CD4-positive, alpha-beta T cell (primary cell): ENCODE measurements around the gene MRPL51. TPM values are rescaled to one million over a fixed set of nuclear protein-coding genes. Genes with fewer than 3 reads are reported as not detected.

Source experiments
- ATAC-seq: fragments of 200-7000 bp; cut with Tn5 transposase; one replicate; pipeline ENCODE4 v1.10.0; 2022; ENCODE audit warnings: mild to moderate bottlenecking; ENCODE audit not compliant: poor library complexity
- CTCF ChIA-PET: fragments of 350-600 bp; sonication (Branson Sonifier 250); formaldehyde crosslinking; loops from one replicate; lab custom pipeline; 2021; ENCODE audit warnings: antibody characterized with exemption, inconsistent platforms; lab: Charles Lee
- POLR2A ChIA-PET: fragments of 350-600 bp; sonication (Branson Sonifier 250); formaldehyde crosslinking; loops from one replicate; lab custom pipeline; 2021; ENCODE audit warnings: antibody characterized with exemption, inconsistent platforms; lab: Charles Lee
- DNase-seq, 14 experiments: peaks; one replicate each; pipeline ENCODE4 v3.0.0-alpha.2; 2013 to 2020; ENCODE audit warnings: mixed read lengths in 2 of 14
- H3K27ac ChIP-seq, 2 donors: one replicate each; pipeline versions ENCODE4 v1.5.1 to v1.7.0; 2013; ENCODE audit warnings: low read length in 2 of 2, low read depth in 1 of 2, mild to moderate bottlenecking in 1 of 2
- H3K27me3 ChIP-seq, 2 experiments: 1 replicate in 1 of 2; 2 replicates in 1 of 2; pipeline versions ENCODE4 v1.6.1 to v1.7.0; 2013; ENCODE audit warnings: low read length in 2 of 2, control low read depth in 1 of 2, mild to moderate bottlenecking in 1 of 2, moderate library complexity in 1 of 2; ENCODE audit not compliant: insufficient read depth in 2 of 2, control insufficient read depth in 1 of 2
- H3K36me3 ChIP-seq: one replicate; pipeline ENCODE4 v1.6.1; 2013; ENCODE audit warnings: low read length, control low read depth; ENCODE audit not compliant: insufficient read depth
- H3K4me1 ChIP-seq: one replicate; pipeline ENCODE4 v1.6.1; 2013; ENCODE audit warnings: low read length, control low read depth; ENCODE audit not compliant: insufficient read depth
- H3K4me3 ChIP-seq: one replicate; pipeline ENCODE4 v1.5.1; 2013; ENCODE audit warnings: mild to moderate bottlenecking, low read length, moderate library complexity
- H3K9me3 ChIP-seq, 2 experiments: 1 replicate in 1 of 2; 2 replicates in 1 of 2; pipeline versions ENCODE4 v1.6.1 to v1.7.0; 2013; ENCODE audit warnings: low read length in 2 of 2, mild to moderate bottlenecking in 2 of 2, control low read depth in 1 of 2, moderate library complexity in 1 of 2; ENCODE audit not compliant: control insufficient read depth in 1 of 2, insufficient read depth in 1 of 2
- H3K27ac Mint-ChIP-seq: one replicate; pipeline ENCODE4 v1.8.0; 2020; ENCODE audit warnings: mixed read lengths
- H3K27me3 Mint-ChIP-seq: one replicate; pipeline ENCODE4 v1.8.0; 2021; ENCODE audit warnings: mixed read lengths
- H3K36me3 Mint-ChIP-seq: one replicate; pipeline ENCODE4 v1.8.0; 2021; ENCODE audit warnings: low read depth, mixed read lengths
- H3K4me1 Mint-ChIP-seq: one replicate; pipeline ENCODE4 v1.8.0; 2021; ENCODE audit warnings: low read depth, mixed read lengths
- H3K4me3 Mint-ChIP-seq: one replicate; pipeline ENCODE4 v1.8.0; 2020; ENCODE audit warnings: mild to moderate bottlenecking, mixed read lengths
- H3K9me3 Mint-ChIP-seq: one replicate; pipeline ENCODE4 v1.8.0; 2020; ENCODE audit warnings: mixed read lengths
- intact Hi-C, 2 experiments: fragments of 100-400 bp; cut with DNase I in 1 of 2; cut with micrococcal nuclease in 1 of 2; formaldehyde crosslinking; loops; one replicate each; pipeline versions ENCODE4 v1.15.1 to v1.9.0; 2023 to 2025; cut with DNase I, micrococcal nuclease
- total RNA-seq, 174 experiments: library from RNA in 2 of 174; stranded (reverse) in 2 of 174; gene quantifications; one replicate each; pipeline ENCODE4 v1.2.3 and lab custom pipeline; 2021 to 2026
- TF ChIP-seq, protein P1 (sequence below): fragments of 200-600 bp; IDR thresholded peaks from one replicate; pipeline ENCODE4 v1.8.0; 2022; ENCODE audit warnings: antibody characterized with exemption, mild to moderate bottlenecking

MRPL51 gene
- total RNA-seq, 2 experiments from 2014 or later, result 15.1 to 16.7 TPM

DNA sequence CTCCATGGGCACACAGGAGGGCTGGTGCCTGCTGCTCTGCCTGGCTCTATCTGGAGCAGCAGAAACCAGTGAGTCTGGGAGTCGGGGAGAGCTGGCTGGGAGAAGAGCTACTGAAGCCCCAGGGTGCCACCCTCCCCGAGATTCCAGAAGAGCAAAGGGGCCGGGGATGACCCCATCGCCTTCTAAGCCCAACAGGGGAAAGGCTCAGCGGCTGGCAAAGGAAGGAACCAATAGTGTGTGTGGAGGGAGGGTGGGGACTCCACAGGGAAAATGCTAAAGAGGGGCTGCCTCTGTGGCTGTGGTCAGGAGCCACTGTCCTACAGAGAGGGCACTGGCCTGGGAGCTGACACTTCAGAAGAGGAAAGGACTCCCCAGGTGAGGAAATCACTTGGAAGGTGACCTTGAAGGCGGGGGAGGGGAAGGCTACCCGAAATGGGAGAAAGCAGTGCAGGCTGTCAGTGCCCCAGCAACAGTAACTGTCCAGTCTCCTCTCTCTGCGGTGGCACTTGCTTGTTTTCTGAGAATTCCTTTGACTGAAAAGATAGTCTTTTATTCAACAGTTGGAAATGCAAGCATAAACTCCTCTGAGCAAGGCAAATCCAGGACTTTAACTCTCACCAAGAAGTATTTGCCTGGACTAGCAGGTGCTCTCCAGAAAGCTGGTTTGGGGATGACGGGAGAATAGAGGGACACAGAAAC lies 40.7 kb downstream of the MRPL51 start:
- peaks cover 84% of the 10 kb centered on the region for H3K36me3 Mint-ChIP-seq
- H3K9me3 Mint-ChIP-seq, result no peaks in the 10 kb centered on the region
- H3K4me3 ChIP-seq, result peak overlapping the region; percentile 97
- H3K27ac Mint-ChIP-seq, result peak overlapping the region; percentile 98
- no peak for ATAC-seq
- H3K36me3 ChIP-seq, result peaks cover 61% of the 10 kb centered on the region
- peaks cover 71% of the 10 kb centered on the region for H3K4me1 ChIP-seq
- intact Hi-C loops, result loop anchor here in 1 of 2 experiments (1.0 to 2.0 kb wide), 2 partner anchors 10 to 18 kb away; no protein-coding TSS in a partner anchor
- TF ChIP-seq, protein P1, sequence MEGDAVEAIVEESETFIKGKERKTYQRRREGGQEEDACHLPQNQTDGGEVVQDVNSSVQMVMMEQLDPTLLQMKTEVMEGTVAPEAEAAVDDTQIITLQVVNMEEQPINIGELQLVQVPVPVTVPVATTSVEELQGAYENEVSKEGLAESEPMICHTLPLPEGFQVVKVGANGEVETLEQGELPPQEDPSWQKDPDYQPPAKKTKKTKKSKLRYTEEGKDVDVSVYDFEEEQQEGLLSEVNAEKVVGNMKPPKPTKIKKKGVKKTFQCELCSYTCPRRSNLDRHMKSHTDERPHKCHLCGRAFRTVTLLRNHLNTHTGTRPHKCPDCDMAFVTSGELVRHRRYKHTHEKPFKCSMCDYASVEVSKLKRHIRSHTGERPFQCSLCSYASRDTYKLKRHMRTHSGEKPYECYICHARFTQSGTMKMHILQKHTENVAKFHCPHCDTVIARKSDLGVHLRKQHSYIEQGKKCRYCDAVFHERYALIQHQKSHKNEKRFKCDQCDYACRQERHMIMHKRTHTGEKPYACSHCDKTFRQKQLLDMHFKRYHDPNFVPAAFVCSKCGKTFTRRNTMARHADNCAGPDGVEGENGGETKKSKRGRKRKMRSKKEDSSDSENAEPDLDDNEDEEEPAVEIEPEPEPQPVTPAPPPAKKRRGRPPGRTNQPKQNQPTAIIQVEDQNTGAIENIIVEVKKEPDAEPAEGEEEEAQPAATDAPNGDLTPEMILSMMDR, result no peak
- H3K27me3 ChIP-seq, result no peaks in the 10 kb centered on the region
- ChIA-PET POLR2A (interaction anchor here (0.6 to 16.2 kb wide), 17 partner anchors 9 to 247 kb away, joined by 3 to 225 read pairs (median 6); partner anchors contain the start of genes CD27, GAPDH, MRPL51 and NOP2), CTCF (interaction anchor here (0.9 to 3.8 kb wide), 8 partner anchors 11 to 85 kb away, joined by 3 to 18 read pairs (median 7); partner anchors contain the start of gene VAMP1)
- peak in 2 of 14 experiments; percentile 42 to 51 for DNase-seq
- peaks cover 77% of the 10 kb centered on the region for H3K4me1 Mint-ChIP-seq
- peak overlapping the region; percentile 96 to 99 for H3K27ac ChIP-seq
- H3K9me3 ChIP-seq, result no peaks in the 10 kb centered on the region
- no peaks in the 10 kb centered on the region for H3K27me3 Mint-ChIP-seq
- H3K4me3 Mint-ChIP-seq, result peak overlapping the region; percentile 94

DNA sequence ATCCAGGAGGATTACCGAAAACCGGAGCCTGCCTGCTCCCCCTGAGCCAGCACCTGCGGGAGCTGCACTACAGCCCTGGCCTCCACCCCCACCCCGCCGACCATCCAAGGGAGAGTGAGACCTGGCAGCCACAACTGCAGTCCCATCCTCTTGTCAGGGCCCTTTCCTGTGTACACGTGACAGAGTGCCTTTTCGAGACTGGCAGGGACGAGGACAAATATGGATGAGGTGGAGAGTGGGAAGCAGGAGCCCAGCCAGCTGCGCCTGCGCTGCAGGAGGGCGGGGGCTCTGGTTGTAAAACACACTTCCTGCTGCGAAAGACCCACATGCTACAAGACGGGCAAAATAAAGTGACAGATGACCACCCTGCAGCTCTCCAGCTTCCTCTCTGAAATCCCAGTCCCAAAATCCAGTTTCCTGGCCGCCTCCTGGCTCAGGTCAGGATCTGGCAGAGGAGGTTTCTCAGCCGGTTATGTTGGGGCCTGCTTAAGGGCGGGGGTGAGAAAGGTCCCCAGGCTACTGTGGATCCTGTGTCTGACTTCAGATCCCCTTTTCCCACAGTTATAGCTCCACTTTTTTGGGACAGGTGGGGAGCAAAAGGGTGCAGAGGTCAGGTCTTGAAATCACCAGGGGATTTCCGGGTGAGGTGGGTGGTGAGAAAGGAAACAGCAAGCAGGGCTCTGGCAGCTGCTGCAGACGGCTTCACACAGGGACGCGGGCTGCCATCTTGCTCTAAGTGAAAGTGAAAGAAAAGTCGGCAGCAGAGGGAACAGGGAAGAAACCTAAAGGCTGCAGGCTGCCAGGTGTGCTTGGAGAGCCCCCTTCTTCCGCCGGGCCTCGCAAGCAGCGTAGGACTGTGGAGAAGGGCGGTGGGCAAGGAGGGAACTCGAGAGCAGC lies 41.5 kb downstream of the MRPL51 start, which contains the start of gene TAPBPL:
TSS of gene TAPBPL (plus strand) at position 695 of the 897 bp plus-strand sequence. CDS start 207 bp downstream, outside the sequence.
- TF ChIP-seq, protein P1, result no peak
- Mint-ChIP-seq H3K9me3 (no peaks in the 10 kb centered on the region), H3K27me3 (no peaks in the 10 kb centered on the region), H3K4me1 (peaks cover 77% of the 10 kb centered on the region), H3K27ac (peak within 1 kb of the TSS; percentile 98), H3K4me3 (peak within 1 kb of the TSS; percentile 94), H3K36me3 (peaks cover 83% of the 10 kb centered on the region)
- ChIA-PET CTCF (interaction anchor here (0.6 to 3.8 kb wide), 8 partner anchors 12 to 113 kb away, joined by 3 to 18 read pairs (median 7); no protein-coding TSS in a partner anchor), POLR2A (interaction anchor here (0.6 to 16.2 kb wide), 19 partner anchors 8 to 507 kb away, joined by 3 to 225 read pairs (median 6); partner anchors contain the start of genes C12orf57, CD27, GAPDH and MRPL51)
- ATAC-seq (peak; percentile 92), DNase-seq (peak; percentile 61 to 95 (median 74))
- peak within 1 kb of the TSS; percentile 96 to 99 for H3K27ac ChIP-seq
- H3K9me3 ChIP-seq, result no peaks in the 10 kb centered on the region
- peaks cover 71% of the 10 kb centered on the region for H3K4me1 ChIP-seq
- intact Hi-C loops, result loop anchor here (1.0 to 2.0 kb wide), 3 partner anchors 11 to 17 kb away; no protein-coding TSS in a partner anchor
- H3K4me3 ChIP-seq, result peak within 1 kb of the TSS; percentile 97
- peaks cover 59% of the 10 kb centered on the region for H3K36me3 ChIP-seq
- no peaks in the 10 kb centered on the region for H3K27me3 ChIP-seq
